ENCODE data around the gene DAPK3. TPM values are rescaled to one million over a fixed set of nuclear protein-coding genes. Genes with fewer than 3 reads are reported as not detected.

DAPK3 gene
- polyA plus RNA-seq (2011; rRNA removed) (105 and 149 TPM in 2 replicates), polyA minus RNA-seq (2011; rRNA and poly(A)+ RNA removed) (89.6 and 138 TPM in 2 replicates)

- H3K9me3 ChIP-seq (ENCODE audit: control insufficient read depth, insufficient read depth, low read length): no peaks in the 10 kb centered on the region; the same call in 1 of the 2 replicates
- H3K4me3 ChIP-seq (ENCODE audit: low read depth, low read length): peak within 1 kb of the TSS; percentile 98
- POLR2A ChIA-PET: interaction anchor here (1.1 to 5.6 kb wide), 4 partner anchors 11 to 209 kb away, joined by 3 to 221 read pairs (median 16); partner anchors contain the start of genes EEF2 and MRPL54
- TF ChIP-seq, protein P1, sequence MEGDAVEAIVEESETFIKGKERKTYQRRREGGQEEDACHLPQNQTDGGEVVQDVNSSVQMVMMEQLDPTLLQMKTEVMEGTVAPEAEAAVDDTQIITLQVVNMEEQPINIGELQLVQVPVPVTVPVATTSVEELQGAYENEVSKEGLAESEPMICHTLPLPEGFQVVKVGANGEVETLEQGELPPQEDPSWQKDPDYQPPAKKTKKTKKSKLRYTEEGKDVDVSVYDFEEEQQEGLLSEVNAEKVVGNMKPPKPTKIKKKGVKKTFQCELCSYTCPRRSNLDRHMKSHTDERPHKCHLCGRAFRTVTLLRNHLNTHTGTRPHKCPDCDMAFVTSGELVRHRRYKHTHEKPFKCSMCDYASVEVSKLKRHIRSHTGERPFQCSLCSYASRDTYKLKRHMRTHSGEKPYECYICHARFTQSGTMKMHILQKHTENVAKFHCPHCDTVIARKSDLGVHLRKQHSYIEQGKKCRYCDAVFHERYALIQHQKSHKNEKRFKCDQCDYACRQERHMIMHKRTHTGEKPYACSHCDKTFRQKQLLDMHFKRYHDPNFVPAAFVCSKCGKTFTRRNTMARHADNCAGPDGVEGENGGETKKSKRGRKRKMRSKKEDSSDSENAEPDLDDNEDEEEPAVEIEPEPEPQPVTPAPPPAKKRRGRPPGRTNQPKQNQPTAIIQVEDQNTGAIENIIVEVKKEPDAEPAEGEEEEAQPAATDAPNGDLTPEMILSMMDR (IDR thresholded peaks at IDR 0.05; ENCODE audit: low read depth, low read length): no peak
- DNase-seq (ENCODE audit: low read depth, low spot score): peak; percentile 95
- CTCF ChIA-PET: interaction anchor here (2.9 kb wide), 1 partner anchor 17 kb away, joined by 18 read pairs; no protein-coding TSS in a partner anchor
- H3K27ac ChIP-seq (ENCODE audit: low read depth, low read length): peak within 1 kb of the TSS; percentile 98
- no peaks in the 10 kb centered on the region for H3K27me3 ChIP-seq (ENCODE audit: control insufficient read depth, insufficient read depth, low read length)
Observed at GRCh38 chr19:3970808-3971598, at the start of gene DAPK3. DAPK3 (minus strand) TSS chr19:3971099; CDS start chr19:3969735, 1,364 bp downstream.

GRCh38 chr19:4019578-4019977 is 48.7 kb upstream of the DAPK3 start:
- POLR2A ChIA-PET: no interaction called here
- Histone ChIP-seq H3K4me3 (ENCODE audit: low read depth, low read length) (no peak overlapping the region), H3K27ac (ENCODE audit: low read depth, low read length) (no peak overlapping the region), H3K9me3 (ENCODE audit: control insufficient read depth, insufficient read depth, low read length) (peaks cover 6% of the 10 kb centered on the region), H3K27me3 (ENCODE audit: control insufficient read depth, insufficient read depth, low read length) (no peaks in the 10 kb centered on the region)
- DNase-seq (ENCODE audit: low read depth, low spot score): no peak
- TF ChIP-seq, protein P1 (IDR thresholded peaks at IDR 0.05; ENCODE audit: low read depth, low read length): no peak
- CTCF ChIA-PET: no interaction called here

DNA sequence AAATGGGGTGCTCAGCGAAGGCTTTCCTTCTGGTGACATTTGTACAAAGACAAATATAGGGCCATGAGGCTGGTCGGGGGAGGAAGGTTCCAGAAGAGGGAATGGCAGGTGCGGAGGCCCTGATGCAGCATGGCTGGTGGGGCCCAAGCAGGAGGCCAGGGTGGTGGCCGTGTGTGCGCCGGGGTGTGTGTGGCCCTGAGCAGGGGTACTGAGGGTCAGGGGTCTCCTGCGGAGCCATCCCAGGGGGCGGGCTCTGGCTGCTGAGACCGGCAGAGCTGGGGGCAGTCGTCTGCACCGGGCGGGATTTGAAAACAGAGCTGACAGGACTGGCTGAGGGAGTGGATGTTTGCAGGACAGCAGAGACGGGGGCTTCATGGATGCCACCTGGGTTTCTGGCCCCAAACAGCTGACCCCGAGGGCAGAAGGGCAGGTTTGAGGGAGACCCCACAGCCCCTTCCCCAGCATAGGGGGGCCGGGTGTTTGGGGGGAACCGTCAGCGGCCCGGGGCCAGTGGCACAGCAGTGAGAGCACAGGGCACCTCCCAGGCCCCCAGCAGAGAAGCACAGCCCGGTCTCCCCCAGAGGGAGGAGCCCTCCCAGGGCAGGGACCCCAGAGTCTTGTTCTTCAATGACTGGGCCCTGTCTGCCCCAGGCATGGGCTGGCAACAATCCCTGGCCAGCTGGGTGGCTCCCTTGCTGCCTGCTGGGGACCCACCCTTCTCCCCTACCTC is 48.0 kb upstream of the DAPK3 start:
- ChIA-PET CTCF (no interaction called here), POLR2A (no interaction called here)
- TF ChIP-seq, protein P1 (IDR thresholded peaks at IDR 0.05; ENCODE audit: low read depth, low read length): no peak
- Histone ChIP-seq H3K9me3 (ENCODE audit: control insufficient read depth, insufficient read depth, low read length) (peaks cover 6% of the 10 kb centered on the region), H3K27ac (ENCODE audit: low read depth, low read length) (no peak overlapping the region), H3K27me3 (ENCODE audit: control insufficient read depth, insufficient read depth, low read length) (no peaks in the 10 kb centered on the region), H3K4me3 (ENCODE audit: low read depth, low read length) (no peak overlapping the region)
- DNase-seq (ENCODE audit: low read depth, low spot score): no peak

DNA sequence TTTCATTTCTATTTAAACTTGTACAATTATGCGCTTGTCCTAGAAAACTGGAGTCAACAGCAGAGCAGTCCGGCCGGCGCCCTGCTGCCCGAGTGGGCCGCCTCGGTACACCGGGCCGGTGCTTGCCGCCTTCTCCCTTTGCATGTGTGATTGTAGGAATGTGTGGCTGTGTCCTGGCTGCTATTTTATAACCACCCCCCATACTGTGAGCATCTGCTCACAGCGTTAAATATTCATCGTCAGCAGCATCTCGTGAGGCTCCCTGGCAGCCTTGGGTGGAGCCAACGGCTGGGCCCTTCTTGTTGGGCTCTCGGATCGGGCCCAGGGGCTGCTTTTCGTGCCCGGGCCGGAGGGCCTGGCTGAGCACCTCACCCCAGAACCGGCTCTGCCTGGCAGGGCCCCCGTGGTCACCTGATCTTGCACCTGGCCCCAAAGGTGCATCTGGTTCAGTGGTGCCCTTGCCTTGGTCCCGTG is 47.3 kb upstream of the DAPK3 start:
- TF ChIP-seq, protein P1 (IDR thresholded peaks at IDR 0.05; ENCODE audit: low read depth, low read length): no peak
- Histone ChIP-seq H3K9me3 (ENCODE audit: control insufficient read depth, insufficient read depth, low read length) (peaks cover 6% of the 10 kb centered on the region), H3K27me3 (ENCODE audit: control insufficient read depth, insufficient read depth, low read length) (no peaks in the 10 kb centered on the region), H3K27ac (ENCODE audit: low read depth, low read length) (no peak overlapping the region), H3K4me3 (ENCODE audit: low read depth, low read length) (no peak overlapping the region)
- ChIA-PET CTCF (no interaction called here), POLR2A (no interaction called here)
- DNase-seq (ENCODE audit: low read depth, low spot score): no peak

Measured in AG04450 (cell line).